OCI-LY1 (cell line): ENCODE measurements around the gene ANTXRL.

Experiments
- EZH2 ChIP-seq: fragments of 200-600 bp; sonication (generic), shearing (Covaris generic); IDR thresholded peaks from 2 replicates; pipeline ENCODE4 v1.8.0; 2017; ENCODE audit warnings: borderline replicate concordance, mixed run types, mild to moderate bottlenecking, antibody characterized with exemption, low read length, moderate library complexity, mixed read lengths
- TF ChIP-seq, protein P1 (sequence below): fragments of 200-600 bp; sonication (generic), shearing (Covaris generic); IDR thresholded peaks from 2 replicates; pipeline ENCODE4 v1.5.1; 2017; ENCODE audit warnings: mild to moderate bottlenecking, antibody characterized with exemption, low read length, moderate library complexity, mixed read lengths

DNA sequence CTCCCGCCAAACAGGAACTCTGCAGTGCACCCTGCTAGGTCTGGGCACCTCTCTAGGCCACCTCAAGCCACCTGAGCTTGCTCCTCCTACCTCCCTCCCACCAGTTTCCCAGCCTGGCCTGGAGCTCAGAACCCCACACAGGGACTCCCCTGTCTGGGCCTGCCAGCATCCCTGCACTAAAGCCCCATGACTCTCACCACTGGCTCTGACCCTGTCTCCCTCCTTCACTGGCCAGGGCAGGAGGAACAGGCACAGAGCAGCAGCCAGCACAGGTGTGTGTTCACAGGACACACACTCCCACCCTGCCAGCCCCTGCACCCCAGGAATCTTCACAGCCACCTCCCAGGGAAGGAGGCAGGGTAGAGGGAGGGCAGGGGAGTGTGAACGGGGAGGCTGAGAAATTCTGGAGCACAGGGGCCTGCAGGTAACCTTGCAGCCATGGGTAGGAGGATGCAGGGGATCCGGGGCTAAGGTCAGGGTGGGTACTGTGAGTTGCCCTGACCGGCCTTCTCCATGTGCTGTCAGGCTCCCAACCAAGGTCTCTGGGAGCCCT is 13.9 kb upstream of the ANTXRL start:
- TF ChIP-seq, protein P1, sequence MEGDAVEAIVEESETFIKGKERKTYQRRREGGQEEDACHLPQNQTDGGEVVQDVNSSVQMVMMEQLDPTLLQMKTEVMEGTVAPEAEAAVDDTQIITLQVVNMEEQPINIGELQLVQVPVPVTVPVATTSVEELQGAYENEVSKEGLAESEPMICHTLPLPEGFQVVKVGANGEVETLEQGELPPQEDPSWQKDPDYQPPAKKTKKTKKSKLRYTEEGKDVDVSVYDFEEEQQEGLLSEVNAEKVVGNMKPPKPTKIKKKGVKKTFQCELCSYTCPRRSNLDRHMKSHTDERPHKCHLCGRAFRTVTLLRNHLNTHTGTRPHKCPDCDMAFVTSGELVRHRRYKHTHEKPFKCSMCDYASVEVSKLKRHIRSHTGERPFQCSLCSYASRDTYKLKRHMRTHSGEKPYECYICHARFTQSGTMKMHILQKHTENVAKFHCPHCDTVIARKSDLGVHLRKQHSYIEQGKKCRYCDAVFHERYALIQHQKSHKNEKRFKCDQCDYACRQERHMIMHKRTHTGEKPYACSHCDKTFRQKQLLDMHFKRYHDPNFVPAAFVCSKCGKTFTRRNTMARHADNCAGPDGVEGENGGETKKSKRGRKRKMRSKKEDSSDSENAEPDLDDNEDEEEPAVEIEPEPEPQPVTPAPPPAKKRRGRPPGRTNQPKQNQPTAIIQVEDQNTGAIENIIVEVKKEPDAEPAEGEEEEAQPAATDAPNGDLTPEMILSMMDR = no peak
- TF ChIP-seq EZH2 = no peak
